ENCODE results near the gene BSG.

Gene BSG

GRCh38 chr19:536031-536880, 36.1 kb upstream of the BSG start:
- Mint-ChIP-seq H3K9me3 (no peaks in the 10 kb centered on the region), H3K4me3 (no peak overlapping the region), H3K4me1 (peaks cover 16% of the 10 kb centered on the region), H3K36me3 (peaks cover 26% of the 10 kb centered on the region), H3K27ac (no peak overlapping the region)
- DNase-seq (ENCODE audit: low spot score in 2 of 2): no peak
- ATAC-seq: no peak

- H3K4me1 Mint-ChIP-seq: peaks cover 16% of the 10 kb centered on the region
- H3K36me3 Mint-ChIP-seq: peaks cover 30% of the 10 kb centered on the region
- no peaks in the 10 kb centered on the region for H3K9me3 Mint-ChIP-seq
- no peak overlapping the region for H3K27ac Mint-ChIP-seq
- DNase-seq (ENCODE audit: low spot score in 2 of 2) (no peak), ATAC-seq (no peak)
- H3K4me3 Mint-ChIP-seq: no peak overlapping the region
These were observed 35.5 kb upstream of the BSG start for GRCh38 chr19:536881-537404.

DNA sequence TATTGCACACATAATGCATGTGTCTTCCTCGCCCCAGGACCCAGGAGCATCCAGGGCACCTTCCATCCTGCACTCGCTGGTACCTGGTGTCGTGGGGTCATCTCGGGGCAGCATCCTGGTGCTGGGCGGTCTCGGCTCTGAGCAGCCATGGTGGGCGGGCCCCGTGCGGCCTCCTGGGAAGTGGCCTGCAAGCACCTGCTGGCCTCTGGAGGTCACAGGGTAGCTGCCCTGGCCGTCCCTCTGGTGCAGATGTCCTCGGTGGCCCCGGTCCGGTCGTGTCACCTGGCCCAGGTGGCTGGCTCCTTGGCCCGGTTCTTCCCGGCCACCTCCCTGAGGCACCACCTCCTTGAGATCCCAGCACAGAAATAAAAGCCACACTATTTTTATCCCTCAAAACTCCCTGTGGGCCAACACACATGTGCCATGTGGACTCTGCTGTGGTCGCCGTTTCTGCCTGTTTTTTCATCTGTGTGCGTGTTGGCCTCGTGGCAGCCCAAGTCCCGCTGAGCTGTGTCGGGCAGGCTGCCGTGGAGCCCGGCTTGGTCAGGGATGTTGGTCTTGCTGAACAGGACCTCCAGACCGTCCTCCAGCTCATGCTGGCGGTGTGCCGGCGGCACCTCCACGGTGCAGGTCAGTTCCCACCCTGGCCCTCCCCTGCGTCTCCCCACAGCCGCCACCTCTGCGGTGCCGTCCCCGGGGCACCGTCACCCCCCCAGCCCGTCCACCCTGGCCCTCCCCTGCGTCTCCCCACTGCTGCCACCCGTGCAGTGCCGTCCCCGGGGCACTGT, 33.6 kb upstream of the BSG start:
- ATAC-seq: no peak
- H3K36me3 Mint-ChIP-seq: peaks cover 38% of the 10 kb centered on the region
- H3K27ac Mint-ChIP-seq: no peak overlapping the region
- peaks cover 8% of the 10 kb centered on the region for H3K4me1 Mint-ChIP-seq
- DNase-seq (ENCODE audit: low spot score in 2 of 2): no peak
- no peaks in the 10 kb centered on the region for H3K9me3 Mint-ChIP-seq
- no peak overlapping the region for H3K4me3 Mint-ChIP-seq

GRCh38 chr19:539429-540030, 32.9 kb upstream of the BSG start:
- no peak overlapping the region for H3K4me3 Mint-ChIP-seq
- ATAC-seq: no peak
- H3K9me3 Mint-ChIP-seq: no peaks in the 10 kb centered on the region
- H3K36me3 Mint-ChIP-seq: peaks cover 44% of the 10 kb centered on the region
- no peak for DNase-seq (ENCODE audit: low spot score in 2 of 2)
- H3K27ac Mint-ChIP-seq: no peak overlapping the region
- peaks cover 15% of the 10 kb centered on the region for H3K4me1 Mint-ChIP-seq

DNA sequence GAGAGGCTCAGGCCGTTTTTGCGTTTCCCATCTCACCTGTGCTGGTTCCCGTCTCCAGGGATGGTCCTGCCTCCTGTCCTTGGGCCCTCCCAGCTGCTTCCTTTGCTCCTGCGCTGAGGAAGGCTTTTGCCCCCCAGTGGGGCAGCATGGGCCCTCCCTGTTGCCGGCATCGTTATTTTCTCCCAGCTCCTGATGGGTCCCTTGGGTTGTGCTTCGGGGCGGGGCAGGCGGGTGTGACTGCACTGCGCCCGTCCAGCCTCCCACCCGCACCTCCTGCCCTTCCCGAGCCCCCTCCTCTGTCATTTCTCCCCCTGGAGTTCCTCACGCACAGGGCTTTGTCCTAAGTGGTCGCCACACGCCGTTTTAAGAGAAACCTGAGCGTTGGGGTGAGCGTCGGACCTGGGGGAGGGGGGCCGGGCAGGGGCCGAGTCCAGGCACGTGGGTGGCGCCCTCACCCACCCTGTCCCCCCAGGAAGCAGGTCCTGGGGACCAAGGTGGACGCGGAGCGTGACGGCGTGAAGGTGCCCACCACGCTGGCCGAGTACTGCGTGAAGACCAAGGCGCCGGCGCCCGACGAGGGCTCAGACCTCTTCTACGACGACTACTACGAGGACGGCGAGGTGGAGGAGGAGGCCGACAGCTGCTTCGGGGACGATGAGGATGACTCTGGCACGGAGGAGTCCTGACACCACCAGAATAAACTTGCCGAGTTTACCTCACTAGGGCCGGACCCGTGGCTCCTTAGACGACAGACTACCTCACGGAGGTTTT, 31.3 kb upstream of the BSG start:
- H3K4me1 Mint-ChIP-seq: peaks cover 16% of the 10 kb centered on the region
- peaks cover 51% of the 10 kb centered on the region for H3K36me3 Mint-ChIP-seq
- H3K4me3 Mint-ChIP-seq: no peak overlapping the region
- no peaks in the 10 kb centered on the region for H3K9me3 Mint-ChIP-seq
- no peak overlapping the region for H3K27ac Mint-ChIP-seq
- DNase-seq (ENCODE audit: low spot score in 2 of 2) (no peak), ATAC-seq (no peak)

GRCh38 chr19:541699-542098, 30.7 kb upstream of the BSG start:
- Mint-ChIP-seq H3K4me3 (no peak overlapping the region), H3K36me3 (peaks cover 51% of the 10 kb centered on the region), H3K4me1 (peaks cover 16% of the 10 kb centered on the region), H3K27ac (no peak overlapping the region), H3K9me3 (no peaks in the 10 kb centered on the region)
- no peak for ATAC-seq
- DNase-seq (ENCODE audit: low spot score in 2 of 2): no peak

DNA sequence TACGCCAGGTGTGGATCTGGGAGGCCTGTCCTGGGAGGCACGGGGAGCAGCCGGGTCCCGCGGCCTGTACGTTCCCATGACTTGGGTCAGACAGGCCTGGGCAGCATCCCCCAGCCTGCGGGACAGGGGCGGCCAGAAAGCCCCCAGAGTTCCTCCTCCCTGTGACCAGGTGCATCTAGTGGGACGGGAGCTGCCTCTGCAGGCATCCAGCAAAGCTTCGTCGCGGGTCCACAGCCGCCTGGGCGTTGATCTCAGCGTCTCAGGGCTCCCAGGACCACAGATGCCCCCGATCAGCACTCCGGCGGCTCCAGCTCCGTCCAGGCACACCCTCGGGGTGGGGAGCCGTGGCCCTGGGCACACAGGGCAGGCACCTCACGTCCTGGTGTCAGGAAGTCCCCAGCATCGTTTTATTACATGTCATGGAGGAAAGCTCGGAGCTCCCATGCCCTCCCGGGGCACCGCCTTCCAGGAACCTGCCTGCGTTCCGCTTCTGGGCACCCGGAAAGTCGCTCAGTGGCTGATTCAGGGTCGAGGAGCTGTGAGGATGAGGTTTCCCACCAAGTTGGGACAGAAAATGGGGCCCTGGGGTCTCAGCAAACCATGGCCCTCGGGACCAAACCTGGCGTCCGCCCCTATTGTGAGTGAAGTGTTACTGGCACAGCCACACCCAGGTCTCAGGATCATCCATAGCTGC, 30.1 kb upstream of the BSG start:
- Mint-ChIP-seq H3K27ac (no peak overlapping the region), H3K9me3 (no peaks in the 10 kb centered on the region), H3K4me1 (peaks cover 16% of the 10 kb centered on the region), H3K4me3 (peak overlapping the region; percentile 86), H3K36me3 (peaks cover 52% of the 10 kb centered on the region)
- no peak for DNase-seq (ENCODE audit: low spot score in 2 of 2)
- ATAC-seq: no peak

GRCh38 chr19:543910-544608, 28.3 kb upstream of the BSG start, which contains the start of gene GZMM:
GZMM (plus strand) TSS chr19:544053; CDS start chr19:544072, 19 bp downstream.
- Mint-ChIP-seq H3K36me3 (peaks cover 41% of the 10 kb centered on the region), H3K27ac (peak within 1 kb of the TSS; percentile 93), H3K9me3 (no peaks in the 10 kb centered on the region), H3K4me3 (peak within 1 kb of the TSS; percentile 86), H3K4me1 (peaks cover 25% of the 10 kb centered on the region)
- ATAC-seq: peak; percentile 95
- DNase-seq (ENCODE audit: low spot score in 2 of 2): peak; percentile 56 to 87

- ATAC-seq (no peak), DNase-seq (ENCODE audit: low spot score in 2 of 2) (no peak)
- peaks cover 27% of the 10 kb centered on the region for H3K36me3 Mint-ChIP-seq
- no peaks in the 10 kb centered on the region for H3K9me3 Mint-ChIP-seq
- no peak overlapping the region for H3K27ac Mint-ChIP-seq
- peaks cover 34% of the 10 kb centered on the region for H3K4me1 Mint-ChIP-seq
- H3K4me3 Mint-ChIP-seq: no peak overlapping the region
These were observed 25.3 kb upstream of the BSG start for GRCh38 chr19:547117-547516.

DNA sequence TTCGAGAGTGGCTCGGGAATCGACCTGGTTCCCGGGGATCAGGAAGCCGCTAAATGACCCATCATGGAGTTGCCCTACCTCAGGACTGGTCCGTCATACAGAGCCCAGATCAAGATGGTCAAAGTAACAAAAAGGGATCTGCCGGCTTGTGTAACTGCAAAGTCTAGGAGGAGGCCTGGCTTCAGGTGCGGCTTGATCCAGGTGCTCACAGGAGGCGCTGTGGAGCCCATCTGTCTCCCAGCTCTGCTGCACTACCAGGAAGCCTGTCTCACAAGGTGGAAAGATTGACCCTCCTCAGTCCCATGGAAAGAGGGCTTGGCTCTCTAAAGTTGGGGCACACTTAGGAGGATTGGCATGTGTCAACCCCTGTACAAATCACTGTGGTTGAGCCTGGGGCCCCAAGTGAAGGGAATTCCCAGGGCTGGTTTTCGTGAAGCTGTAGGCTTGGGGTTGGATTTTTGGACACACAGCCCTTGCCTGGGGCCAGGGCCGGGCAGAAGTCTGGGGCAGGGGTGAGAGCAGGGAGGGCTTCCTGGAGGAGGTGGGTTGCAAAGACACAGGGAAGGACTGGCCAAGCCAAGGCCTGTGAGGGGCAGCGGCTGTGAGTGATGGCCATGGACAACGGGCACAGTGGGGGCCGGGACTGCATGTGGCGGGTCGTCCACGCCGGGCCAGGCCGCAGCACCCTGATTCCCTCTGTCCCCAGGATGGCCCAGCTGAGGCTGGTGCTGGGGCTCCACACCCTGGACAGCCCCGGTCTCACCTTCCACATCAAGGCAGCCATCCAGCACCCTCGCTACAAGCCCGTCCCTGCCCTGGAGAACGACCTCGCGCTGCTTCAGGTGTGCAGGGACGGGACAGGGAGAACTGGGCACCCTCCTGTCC, 24.3 kb upstream of the BSG start:
- Mint-ChIP-seq H3K4me1 (peaks cover 34% of the 10 kb centered on the region), H3K36me3 (peaks cover 31% of the 10 kb centered on the region), H3K9me3 (no peaks in the 10 kb centered on the region), H3K27ac (peak overlapping the region; percentile 65), H3K4me3 (no peak overlapping the region)
- DNase-seq (ENCODE audit: low spot score in 2 of 2): no peak
- no peak for ATAC-seq

DNA sequence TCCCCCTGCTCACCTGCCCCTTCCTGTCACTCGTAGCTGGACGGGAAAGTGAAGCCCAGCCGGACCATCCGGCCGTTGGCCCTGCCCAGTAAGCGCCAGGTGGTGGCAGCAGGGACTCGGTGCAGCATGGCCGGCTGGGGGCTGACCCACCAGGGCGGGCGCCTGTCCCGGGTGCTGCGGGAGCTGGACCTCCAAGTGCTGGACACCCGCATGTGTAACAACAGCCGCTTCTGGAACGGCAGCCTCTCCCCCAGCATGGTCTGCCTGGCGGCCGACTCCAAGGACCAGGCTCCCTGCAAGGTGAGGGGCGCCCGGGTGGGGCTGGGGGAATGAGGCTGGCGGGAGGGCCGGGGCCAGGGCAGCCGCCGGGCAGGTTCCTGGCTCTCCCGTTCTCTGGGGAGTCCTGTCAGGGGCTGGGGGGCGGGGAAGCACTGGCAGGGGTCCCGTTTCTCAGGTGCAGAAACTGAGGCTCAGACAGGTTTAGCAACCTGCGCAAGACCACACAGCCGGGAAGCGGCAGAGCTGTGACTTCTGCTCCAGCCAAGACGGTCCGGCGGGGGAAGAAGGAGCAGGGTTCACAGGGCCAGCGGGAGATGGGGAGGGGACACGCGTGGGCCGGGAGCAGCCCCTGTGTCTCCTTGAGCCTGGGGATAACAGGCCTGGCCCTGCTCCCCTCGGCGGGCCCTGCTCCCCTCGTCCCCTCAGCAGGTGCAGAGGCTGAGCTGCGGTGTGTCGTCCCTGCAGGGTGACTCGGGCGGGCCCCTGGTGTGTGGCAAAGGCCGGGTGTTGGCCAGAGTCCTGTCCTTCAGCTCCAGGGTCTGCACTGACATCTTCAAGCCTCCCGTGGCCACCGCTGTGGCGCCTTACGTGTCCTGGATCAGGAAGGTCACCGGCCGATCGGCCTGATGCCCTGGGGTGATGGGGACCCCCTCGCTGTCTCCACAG, 23.2 kb upstream of the BSG start:
- ATAC-seq: peak; percentile 9
- no peak for DNase-seq (ENCODE audit: low spot score in 2 of 2)
- Mint-ChIP-seq H3K4me1 (peaks cover 28% of the 10 kb centered on the region), H3K36me3 (peaks cover 22% of the 10 kb centered on the region), H3K4me3 (no peak overlapping the region), H3K27ac (no peak overlapping the region), H3K9me3 (no peaks in the 10 kb centered on the region)

DNA sequence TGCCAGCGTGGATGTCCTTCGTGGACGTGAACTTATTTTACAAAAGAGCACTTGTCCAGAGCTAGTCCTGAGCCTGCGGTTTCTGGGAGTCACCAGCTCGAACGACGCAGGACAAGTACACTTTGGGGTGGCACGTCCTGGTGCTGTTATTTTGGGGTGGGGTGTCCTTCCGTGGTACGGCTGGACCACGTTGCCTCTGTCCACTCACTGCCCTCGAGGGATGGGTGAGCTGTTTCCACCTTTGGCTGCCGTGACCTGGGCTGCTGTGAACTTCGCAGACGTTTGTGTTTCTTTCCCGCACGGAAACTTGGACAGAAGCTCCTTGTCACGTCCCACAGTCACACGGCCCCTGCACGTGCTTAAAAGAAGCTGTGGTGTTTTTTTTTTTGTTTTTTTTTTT, 17.6 kb upstream of the BSG start:
- Mint-ChIP-seq H3K9me3 (no peaks in the 10 kb centered on the region), H3K4me1 (peaks cover 9% of the 10 kb centered on the region), H3K27ac (no peak overlapping the region), H3K36me3 (peaks cover 5% of the 10 kb centered on the region), H3K4me3 (no peak overlapping the region)
- ATAC-seq: no peak
- DNase-seq (ENCODE audit: low spot score in 2 of 2): no peak

Measured in stimulated activated effector memory CD8-positive, alpha-beta T cell treated with anti-CD3 and anti-CD28 coated beads, Interleukin-12 subunit alpha, Interleukin-12 subunit beta, amount 100 ng/mL, for 72 hours (primary cell).